HG03060 (cell line): ENCODE results near the gene NDOR1.

Experiments
- ATAC-seq: cut with Tn5 transposase; IDR thresholded peaks from one replicate; pipeline ENCODE4 v1.9.1; 2021; ENCODE audit warnings: low read depth, moderate number of reproducible peaks; ENCODE audit not compliant: unreplicated experiment

Gene NDOR1

DNA sequence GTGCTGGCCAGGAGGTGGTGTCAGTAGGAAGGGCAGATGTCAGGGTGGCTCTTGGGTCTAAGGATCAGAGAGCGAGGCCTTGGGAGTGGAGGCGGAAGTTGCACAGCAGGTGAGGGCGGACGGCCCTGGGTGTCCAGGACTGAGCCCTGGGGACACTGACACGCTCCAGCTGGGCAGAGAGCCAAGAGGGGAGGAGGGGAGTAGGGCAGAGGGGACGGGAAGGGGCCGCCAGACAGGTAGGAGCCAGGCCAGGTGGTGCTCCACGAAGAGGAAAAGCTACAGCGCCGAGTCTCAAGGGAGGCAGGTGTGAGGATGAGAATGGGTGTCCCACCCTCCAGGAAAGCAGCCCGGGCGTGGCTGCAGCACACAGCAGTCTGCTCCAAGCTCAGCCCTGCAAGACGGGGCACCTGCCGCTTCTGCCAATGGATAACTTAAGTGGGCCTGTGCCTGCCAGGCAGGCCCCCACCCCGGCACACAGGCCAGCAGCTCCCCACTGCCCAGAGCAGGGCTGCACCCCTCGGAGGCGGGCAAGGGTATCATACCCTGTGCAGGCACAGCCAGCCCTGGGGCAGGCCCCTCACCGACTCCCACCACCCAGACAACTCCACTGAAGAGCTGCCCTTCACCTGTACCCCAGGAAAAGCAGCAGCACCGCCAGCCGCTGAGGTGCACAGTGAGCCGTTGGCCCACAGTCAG lies 9.8 kb upstream of the NDOR1 start:
- ATAC-seq = no peak

DNA sequence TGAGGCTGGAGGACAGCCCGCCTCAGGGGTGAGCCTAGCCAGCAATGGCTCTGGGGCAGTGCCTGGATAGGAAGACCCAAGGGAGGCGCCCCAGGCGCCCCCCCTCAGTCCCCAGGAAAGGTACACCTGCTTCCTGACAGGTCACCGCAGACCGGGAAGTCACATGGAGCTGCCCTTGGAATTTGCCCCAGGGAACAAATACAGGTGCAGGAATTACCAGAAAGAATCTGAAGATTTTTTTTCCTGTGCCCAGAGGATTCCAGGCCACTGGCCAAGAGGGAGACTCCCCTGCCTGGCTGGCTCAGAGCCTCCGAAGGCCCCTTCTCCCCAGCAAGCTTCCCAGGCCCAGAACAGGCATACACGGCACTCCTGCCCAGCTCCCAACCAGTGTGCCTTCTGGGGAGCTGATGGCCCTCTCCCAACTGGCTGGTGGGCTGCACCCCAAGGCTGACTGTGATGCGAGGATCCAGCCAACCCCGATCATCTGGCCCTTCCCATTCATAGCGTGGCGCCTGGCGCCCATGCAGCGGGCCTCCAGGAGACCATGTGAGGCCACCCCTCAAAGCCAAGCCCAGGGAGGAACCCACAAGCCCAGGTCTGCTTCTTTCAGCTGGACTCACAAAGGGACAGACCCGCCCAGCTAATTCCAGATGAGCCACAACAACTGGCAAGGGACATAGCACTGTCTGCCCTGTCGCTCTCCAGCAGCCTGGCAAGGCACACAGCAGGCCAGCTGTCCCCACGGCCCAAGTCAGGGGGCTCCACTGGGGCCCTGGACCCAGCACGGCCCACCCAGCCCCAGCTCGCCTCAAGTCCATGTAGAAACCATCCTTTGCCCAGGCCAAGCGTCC lies 7.2 kb upstream of the NDOR1 start:
- ATAC-seq = no peak

DNA sequence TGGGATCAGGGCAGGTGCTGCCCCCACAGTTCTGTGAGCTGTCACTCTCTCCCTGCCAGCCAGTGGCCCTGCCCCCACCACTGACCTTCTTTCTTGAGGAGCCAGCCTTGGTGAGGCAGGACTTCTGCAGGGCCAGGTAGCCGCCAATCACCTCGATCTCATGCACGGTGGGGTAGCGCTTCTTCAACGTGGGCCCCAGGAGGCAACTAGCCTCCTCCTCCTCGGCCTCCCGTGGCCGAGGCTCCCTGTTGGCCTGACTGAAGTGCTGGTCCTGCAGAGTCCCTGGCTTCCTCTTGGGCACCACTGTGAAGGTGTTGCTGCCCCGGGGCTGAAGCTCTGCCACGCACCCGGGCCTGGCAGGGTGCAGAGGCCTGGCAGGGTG lies 6.6 kb upstream of the NDOR1 start:
- no peak for ATAC-seq

DNA sequence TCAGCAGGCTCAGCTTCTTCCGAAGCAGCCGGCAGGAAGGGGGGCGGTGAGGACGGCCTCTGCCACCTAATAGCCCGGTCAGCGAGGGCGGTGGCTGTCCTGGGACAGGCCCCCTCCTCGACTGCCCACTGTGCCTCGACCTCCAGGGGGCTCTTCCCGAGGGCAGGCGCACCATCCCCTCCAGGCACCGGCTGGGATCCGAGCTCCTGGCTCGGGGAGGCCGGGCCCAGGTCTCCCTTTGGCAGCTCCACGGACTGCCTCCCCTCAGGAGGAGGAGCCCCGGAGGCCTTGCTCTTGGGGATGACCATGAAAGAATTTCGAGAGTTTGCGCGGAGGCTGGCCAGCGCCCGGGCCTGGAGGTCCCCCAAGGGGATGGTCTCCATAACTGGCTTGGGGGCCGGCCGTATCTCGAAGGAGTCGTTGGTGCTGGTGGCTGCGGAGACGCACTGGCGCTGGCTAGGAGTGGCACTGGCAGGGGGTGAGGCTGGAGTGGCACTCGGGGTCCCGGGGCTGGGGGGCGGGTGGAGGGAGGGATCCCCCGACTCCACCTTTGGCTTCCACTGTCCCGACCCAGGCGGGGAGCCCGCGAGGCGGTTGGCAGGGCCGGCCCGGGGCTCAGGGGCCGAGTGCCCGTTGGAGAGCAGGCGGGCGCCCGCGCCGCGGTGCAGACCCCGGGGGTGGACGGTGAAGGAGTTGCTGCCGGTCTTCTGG lies 5.9 kb upstream of the NDOR1 start:
- no peak for ATAC-seq

DNA sequence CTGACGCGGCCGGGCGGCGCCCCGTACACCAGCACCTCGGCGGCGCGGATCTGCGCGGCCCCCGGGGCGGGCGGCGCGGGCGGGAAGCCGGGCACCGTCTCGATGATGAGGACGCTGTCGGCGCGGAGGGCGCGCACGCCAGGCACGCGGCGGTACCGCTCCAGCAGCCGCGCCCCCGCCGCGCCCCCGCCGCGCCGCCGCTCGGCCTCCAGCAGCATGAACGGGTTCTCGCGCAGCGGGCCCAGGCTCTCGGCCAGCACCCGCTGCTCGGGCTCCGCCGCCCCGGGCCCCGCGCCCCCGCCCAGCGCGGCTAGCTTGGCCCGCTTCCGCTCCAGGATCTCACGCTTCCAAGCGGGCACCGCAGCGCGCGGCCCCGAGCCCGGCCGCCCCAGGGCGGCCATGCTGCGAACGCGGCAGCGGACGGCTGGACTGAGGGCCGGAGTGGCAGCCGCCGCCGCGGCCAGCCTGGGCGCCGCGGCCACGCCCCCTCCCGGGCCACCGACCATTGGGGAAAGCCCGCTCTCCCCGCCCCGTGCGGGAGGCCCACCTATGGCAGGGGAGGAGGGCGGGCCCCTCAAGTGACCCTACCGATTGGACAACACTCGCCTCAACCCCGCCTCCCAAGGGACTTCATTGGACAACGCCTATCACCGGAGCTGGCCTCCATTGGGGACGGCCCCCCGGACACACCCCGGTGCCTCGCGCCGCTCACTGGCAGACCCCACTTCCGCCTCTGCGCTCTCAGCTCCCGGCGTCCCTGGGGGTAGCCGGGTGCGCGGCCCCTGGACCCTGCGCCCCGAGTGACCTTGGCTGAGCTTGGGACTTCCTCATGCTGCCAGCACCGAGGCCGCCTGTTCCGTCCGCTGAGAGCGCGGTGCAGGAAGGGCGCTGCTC lies 4.9 kb upstream of the NDOR1 start, which contains the start of gene TPRN:
Gene TPRN, minus strand, starts transcription at position 431 of the 894 bp plus-strand sequence. Its CDS starts 30 bp downstream, at position 401.
- peak; percentile 75 for ATAC-seq

DNA sequence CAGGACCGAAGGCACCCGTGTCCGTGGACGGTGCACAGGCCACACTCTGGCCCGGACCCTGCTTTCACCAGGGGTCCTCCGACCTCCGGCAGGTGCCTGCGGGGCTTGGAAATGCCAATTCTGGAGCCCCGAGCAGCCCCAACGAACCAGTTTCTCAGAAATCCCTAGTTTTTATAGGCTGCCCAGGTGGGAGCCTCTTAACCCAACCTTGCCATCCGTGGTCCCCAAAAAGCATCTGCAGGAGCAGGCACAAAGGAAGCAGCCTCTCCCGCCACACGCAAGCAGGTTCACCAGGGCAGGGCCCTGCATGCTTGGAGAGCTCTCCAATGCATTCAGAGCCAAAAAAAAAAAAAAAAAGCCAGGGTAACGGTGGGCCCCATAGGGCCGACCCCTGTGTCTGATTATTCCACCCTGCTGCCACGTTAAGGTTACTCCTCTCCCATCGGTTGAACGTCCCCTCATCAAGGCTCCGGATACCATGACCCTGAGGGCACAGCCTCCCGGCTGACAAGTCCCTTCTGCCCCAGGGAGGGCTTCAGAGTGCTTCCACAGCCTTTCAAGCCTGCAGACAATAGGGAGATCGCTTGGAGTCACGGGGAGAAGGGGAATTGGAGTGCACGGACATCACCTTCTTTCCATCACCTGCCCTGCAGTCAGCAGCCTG lies 4.2 kb upstream of the NDOR1 start:
- ATAC-seq = no peak

DNA sequence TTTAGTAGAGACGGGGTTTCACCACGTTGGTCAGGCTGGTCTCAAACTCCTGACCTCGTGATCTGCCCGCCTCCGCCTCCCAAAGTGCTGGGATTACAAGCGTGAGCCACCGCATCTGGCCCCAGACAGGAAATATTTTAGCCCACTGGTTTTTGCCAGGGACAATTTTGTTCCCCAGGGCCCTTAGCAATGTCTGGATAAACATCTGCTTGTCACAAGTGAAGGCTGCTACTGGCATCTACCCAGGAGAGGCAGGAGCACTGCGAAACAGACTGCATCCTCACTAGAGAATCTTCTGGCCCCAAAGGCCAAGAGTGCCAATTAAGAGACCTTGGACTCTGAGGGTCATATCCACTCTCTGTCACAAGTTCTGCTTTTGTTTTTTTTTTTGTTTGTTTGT lies 2.5 kb upstream of the NDOR1 start:
- ATAC-seq = no peak

DNA sequence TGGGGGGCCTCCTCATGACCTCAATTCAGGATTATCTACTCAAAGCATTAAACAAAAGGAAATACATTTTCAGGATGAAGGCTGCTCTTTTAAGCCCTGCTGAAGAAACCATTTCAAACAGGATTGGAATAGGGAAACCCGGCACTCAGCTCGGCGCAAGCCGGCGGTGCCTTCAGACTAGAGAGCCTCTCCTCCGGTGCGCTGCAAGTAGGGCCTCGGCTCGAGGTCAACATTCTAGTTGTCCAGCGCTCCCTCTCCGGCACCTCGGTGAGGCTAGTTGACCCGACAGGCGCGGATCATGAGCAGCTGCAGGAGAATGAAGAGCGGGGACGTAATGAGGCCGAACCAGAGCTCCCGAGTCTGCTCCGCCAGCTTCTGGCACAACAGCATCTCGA lies 772 bp upstream of the NDOR1 start:
- no peak for ATAC-seq

DNA sequence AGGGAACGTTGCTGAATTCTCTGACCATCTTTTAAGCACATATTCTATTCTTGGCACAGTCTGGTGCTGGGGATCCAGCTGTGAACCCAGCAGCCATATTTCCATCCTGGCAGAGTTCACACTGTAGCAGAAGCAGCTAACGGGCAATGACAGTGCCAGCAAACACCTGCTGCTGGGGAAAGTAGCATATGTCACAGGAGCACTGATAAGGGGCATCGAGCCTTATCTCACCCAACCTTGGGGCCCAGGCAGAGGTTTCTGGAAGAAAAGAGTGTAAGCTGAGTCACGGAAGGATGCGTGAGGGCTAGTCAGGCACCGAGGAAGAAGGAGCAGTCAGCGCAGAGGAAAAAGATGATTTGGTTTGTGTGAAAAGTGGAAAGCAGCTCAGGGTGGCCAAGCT lies 1.1 kb downstream of the NDOR1 start:
- no peak for ATAC-seq

DNA sequence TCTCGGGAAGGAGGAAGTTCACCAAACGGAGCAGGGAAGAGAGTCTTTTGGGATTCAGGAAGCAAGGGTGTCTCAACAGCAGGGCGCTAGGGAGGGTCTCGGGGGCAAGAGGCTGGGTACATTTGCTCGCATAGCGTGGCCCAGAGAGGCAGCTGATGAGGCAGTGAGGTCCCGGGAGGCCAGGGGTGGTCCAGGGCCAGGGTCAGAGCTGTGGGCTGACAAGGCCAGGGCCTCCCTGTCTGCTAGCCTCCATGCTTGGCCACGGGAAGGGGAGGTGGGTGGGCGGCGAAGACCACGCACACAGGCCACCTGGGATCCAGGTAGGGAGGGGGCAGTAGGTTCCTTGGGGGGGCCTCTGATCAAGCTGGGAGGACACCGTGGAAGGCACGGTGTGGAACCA lies 6.0 kb downstream of the NDOR1 start:
- no peak for ATAC-seq

DNA sequence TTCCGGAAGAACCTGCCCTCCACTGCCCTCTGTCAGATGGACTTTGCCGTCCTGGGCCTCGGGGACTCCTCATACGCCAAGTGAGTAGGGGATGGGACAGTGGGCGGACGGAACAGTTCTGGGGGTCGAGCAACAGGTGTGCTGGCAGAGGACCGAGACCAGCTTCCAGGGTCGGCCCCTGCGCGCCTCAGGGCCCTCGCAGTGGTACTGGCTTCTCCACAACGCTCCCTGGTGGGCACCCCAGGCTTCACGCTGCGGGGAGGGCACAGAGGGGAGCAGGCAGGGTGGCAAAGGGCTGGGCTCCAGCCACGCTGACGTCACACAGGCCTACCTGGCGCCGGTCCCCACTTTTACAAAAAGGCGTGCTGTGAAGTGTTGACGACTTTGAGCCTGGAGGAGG lies 7.0 kb downstream of the NDOR1 start:
- ATAC-seq = no peak

DNA sequence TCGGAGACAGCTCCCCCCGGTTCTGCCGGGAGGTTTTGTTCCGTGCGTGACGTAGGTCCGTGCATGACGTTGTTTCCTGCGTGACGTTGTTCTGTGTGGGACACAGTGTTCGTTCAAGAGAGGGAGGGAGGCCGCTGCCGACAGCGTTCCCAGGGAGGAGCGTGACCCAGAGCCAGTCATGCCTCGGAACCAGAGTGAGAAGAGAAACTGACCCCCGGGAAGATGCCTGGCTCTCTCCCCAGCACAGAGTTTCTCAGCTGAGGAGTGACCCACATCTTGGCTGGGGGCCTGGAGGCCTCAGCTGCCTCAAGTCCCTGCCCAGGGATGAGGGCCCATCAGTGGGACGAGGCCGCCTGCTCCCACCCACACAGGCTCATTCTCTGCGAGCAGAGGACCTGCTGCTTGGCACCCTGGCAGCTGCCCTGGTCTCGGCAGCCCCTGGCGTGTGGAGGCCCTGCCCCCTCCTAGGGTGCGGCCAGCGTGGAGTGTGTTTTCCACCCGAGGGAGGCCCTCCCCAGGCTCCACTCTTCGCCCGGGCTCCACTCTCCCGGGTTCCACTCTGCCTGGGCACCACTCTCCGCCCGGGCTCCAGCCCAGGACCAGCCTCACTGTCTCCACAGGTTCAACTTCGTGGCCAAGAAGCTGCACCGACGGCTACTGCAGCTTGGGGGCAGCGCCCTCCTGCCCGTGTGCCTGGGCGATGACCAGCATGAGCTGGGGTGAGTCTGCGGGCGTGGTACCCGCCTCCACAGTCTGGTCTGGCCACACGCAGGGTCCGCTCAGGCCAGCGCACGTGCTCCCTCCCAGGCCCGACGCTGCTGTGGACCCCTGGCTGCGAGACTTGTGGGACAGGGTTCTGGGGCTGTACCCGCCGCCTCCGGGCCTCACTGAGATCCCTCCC lies 7.9 kb downstream of the NDOR1 start:
- no peak for ATAC-seq

DNA sequence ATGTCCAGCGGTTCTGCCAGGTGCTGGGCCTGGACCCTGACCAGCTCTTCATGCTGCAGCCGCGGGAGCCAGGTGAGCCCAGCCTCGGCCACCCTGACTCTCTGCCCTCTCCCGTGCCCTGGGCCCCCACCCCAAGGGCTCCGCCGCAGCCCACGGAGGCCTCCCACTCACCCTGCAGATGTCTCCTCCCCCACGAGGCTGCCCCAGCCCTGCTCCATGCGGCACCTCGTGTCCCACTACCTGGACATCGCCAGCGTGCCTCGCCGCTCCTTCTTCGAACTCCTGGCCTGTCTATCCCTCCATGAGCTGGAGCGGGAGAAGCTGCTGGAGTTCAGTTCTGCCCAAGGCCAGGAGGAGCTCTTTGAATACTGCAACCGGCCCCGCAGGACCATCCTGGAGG lies 9.1 kb downstream of the NDOR1 start:
- ATAC-seq = no peak

DNA sequence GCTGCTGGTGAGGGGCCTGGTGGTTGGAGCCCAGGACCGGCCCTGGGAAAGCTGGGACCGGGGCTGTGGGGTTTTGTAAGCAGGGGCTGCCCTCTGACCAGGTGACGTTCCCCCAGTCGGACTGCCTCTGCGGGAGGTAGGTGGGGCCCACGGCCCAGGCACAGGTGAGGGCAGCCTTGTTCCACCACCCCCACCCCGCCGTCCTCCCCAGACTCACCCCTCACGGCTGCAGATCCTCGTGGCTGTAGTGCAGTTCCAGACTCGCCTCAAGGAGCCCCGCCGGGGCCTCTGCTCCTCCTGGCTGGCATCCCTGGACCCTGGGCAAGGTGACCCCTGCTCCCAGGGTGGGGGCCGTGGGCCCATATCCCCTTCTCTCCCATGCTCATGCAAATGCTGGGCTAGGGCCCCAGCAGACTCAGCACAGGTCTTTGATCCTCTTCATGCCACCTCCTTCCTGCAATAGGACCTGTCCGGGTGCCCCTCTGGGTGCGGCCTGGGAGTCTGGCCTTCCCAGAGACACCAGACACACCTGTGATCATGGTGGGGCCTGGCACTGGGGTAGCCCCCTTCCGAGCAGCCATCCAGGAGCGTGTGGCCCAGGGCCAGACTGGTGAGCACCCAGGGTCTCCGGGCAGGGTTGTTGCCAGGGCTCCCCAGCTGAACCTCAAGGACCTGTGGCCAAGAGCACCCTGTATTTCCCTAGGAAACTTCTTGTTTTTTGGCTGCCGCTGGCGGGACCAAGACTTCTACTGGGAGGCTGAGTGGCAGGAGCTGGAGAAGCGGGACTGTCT lies 9.9 kb downstream of the NDOR1 start:
- no peak for ATAC-seq

DNA sequence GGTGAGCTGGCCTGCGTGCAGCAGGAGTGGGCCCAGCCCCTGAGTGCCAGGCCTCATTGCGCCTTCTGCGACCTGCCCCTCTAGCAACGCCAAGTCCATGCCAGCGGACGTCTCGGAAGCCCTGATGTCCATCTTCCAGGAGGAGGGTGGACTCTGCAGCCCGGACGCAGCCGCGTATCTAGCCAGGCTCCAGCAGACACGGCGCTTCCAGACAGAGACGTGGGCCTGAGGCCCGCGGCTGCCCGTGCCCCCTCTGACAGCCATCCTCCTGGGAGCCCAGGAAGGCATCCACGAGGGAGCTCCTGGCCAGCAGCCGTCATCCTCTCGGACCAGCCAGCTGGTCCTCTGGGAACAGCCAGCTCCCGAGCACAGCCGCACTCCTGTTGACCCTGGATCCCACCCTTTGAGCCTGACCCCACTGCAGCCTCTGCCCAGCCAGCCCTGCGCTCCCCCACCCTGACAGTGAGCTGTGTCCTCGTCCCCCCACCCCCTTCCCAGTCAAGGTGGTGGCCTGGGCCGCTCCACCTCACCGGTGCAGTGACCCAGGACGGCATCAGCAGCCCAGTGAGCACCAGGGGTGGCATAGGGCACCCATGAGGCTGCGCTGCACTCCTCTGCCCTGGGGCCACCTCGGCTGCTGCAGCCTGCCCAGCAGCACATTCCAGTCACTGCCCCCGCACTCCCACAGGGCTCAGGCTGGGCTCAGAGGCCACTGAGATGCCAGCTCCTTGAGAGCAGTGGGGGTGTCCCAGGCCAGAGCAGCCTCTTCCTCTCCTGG lies 10.9 kb downstream of the NDOR1 start:
- no peak for ATAC-seq

DNA sequence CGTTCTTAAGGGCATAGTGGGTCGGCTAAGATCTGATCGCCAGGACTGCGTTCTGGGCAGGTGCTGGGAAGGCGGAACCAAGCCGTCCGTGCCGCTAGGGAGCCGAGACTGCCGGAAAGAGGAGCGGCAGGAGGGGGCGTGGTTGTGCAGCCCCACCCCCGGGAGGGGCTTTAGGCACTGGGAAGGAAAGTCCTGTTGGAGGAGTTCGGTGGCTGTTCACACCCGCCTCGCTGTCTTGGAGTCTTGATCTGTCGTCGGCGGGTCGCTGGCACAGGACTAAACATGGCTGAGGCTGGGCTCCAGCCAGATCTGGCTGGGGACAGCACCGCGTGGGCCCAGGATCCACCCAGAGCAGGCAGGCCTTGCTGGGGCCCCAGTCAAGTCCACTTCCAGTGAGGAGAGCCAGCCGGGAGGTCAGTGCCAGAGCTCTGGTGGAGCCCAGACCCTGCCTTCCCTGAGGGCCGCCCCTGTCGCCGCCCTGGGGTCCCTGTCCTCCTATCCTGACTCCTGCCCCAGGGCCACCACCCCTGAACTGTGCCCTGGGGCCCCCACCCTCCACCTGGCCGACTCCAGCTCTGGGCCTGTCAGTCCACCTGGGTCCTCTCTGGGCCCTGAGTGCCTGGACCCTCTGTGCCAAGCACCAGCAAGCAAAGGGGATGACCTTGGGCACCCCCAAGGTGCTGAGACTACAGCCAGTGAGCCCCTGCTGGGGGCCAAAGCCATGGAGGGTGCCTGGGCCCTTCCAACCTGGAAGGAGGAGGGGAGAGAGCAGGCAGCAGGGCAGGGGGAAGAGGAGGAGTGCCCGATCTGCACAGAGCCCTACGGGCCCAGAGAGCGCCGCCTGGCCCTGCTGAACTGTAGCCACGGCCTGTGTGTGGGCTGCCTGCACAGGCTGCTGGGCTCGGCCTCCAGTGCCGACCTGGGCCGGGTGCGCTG lies 12.0 kb downstream of the NDOR1 start:
- ATAC-seq = no peak
